HEK293 (cell line): ENCODE data around the gene IGSF21.

ENCODE experiments used
- HOXA7 ChIP-seq: sonication (generic); formaldehyde crosslinking; IDR thresholded peaks from 2 replicates; pipeline ENCODE4 v1.8.1; 2022; ENCODE audit warnings: missing genetic modification reagents, borderline replicate concordance
- ZNF350 ChIP-seq: fragments of 450-650 bp; formaldehyde crosslinking; IDR thresholded peaks from 2 replicates; pipeline ENCODE4 v1.5.0; 2017; ENCODE audit warnings: missing biosample characterization, mild to moderate bottlenecking, missing genetic modification characterization
- ZNF626 ChIP-seq: fragments of 450-650 bp; sonication (Bioruptor Pico); formaldehyde crosslinking; IDR thresholded peaks from 2 replicates; pipeline ENCODE4 v1.5.1; 2018; ENCODE audit warnings: missing biosample characterization, missing genetic modification characterization, inconsistent platforms

- TF ChIP-seq ZNF350 (tag by site-specific recombination) (no peak), ZNF626 (tag by site-specific recombination) (no peak), HOXA7 (CRISPR knock-in tag) (no peak)
These were observed 38.4 kb downstream of the IGSF21 start for GRCh38 chr1:18145851-18146618.
